ENCODE results near the gene SIGMAR1.

SIGMAR1 gene

GRCh38 chr9:34615132-34615531, 22.5 kb downstream of the SIGMAR1 start:
- H3K4me3 ChIP-seq (ENCODE audit: low read depth, low read length), result no peak overlapping the region
- DNase-seq (ENCODE audit: low read depth, low spot score), result no peak
- ChIA-PET CTCF (interaction anchor here (0.8 to 8.6 kb wide), 7 partner anchors 10 to 169 kb away, joined by 3 to 274 read pairs (median 18); partner anchors contain the start of genes ARID3C and SIGMAR1), POLR2A (interaction anchor here (0.7 to 0.8 kb wide), 2 partner anchors 20 to 117 kb away, joined by 3 read pairs; no protein-coding TSS in a partner anchor)
- TF ChIP-seq, protein P1, sequence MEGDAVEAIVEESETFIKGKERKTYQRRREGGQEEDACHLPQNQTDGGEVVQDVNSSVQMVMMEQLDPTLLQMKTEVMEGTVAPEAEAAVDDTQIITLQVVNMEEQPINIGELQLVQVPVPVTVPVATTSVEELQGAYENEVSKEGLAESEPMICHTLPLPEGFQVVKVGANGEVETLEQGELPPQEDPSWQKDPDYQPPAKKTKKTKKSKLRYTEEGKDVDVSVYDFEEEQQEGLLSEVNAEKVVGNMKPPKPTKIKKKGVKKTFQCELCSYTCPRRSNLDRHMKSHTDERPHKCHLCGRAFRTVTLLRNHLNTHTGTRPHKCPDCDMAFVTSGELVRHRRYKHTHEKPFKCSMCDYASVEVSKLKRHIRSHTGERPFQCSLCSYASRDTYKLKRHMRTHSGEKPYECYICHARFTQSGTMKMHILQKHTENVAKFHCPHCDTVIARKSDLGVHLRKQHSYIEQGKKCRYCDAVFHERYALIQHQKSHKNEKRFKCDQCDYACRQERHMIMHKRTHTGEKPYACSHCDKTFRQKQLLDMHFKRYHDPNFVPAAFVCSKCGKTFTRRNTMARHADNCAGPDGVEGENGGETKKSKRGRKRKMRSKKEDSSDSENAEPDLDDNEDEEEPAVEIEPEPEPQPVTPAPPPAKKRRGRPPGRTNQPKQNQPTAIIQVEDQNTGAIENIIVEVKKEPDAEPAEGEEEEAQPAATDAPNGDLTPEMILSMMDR (IDR thresholded peaks at IDR 0.05; ENCODE audit: insufficient read depth, low read length, missing control alignments), result no peak

GRCh38 chr9:34612788-34613390, 24.7 kb downstream of the SIGMAR1 start:
- POLR2A ChIA-PET, result no interaction called here
- peak overlapping the region; percentile 86 for H3K4me3 ChIP-seq (ENCODE audit: low read depth, low read length)
- CTCF ChIA-PET, result interaction anchor here (0.6 to 8.6 kb wide), 15 partner anchors 8 to 88 kb away, joined by 3 to 274 read pairs (median 5); partner anchors contain the start of genes ARID3C, DCTN3, GALT and IL11RA
- no peak for DNase-seq (ENCODE audit: low read depth, low spot score)
- TF ChIP-seq, protein P1 (IDR thresholded peaks at IDR 0.05; ENCODE audit: insufficient read depth, low read length, missing control alignments), result peak; percentile 88

DNA sequence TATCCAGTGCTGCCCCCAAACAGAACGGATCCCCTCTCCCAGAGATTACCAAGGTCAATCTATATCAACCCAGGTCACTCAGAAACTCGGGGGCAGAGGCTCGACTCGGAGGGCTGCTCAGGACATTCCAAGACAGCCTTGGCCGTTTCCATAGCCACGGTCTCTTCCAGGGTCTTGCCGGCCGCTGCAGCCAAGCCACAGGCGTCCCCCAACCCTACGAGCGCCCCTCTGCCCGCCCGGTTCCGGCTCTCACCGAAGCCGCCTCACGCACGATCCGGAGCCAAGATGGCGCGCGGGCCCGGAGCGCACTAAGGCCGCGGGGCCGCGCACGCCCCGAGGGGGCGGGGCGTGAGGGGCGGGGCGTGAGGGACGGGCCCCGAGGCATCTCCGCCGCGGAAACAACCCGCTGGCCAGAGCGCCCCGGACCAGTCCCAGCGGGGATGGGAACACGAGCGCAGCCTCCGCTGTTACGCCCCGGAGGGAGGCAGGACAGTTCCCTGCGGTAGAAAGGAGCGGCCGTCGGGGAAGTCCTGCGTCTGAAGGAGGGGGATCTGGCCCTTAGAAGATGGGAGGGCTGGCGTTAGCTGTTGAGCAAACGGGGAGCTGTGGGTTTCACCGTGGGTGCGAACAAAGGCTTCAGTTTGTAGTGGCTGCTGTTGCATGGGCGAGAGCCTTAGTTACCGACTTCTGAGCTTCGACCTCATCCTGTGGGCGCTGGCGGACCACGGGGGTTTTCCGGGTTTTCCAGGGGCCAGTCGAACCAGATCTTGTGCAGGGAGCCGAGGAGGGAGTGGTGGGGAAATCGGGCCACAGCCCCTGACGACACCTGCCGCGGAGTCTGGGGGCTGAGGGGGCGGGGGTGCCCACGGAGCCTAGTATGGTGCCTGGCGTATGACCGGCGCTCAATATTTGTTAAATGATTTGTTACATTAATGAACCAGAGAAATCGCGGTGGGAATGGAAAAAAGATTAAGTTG, 25.5 kb downstream of the SIGMAR1 start, which contains the start of gene RPP25L:
Gene RPP25L (minus strand): TSS at position 287 of the 977 bp plus-strand sequence. CDS start 801 bp downstream, outside the sequence.
- ChIA-PET CTCF (interaction anchor here (0.9 to 8.6 kb wide), 16 partner anchors 7 to 280 kb away, joined by 3 to 274 read pairs (median 4); partner anchors contain the start of genes ARID3C, CNTFR, DCTN3 and IL11RA), POLR2A (no interaction called here)
- no peak for DNase-seq (ENCODE audit: low read depth, low spot score)
- TF ChIP-seq, protein P1 (IDR thresholded peaks at IDR 0.05; ENCODE audit: insufficient read depth, low read length, missing control alignments), result no peak
- peak within 1 kb of the TSS; percentile 86 for H3K4me3 ChIP-seq (ENCODE audit: low read depth, low read length)

- POLR2A ChIA-PET, result no interaction called here
Observed at GRCh38 chr9:34611251-34611810, 26.3 kb downstream of the SIGMAR1 start.

GRCh38 chr9:34610434-34611206, 27.0 kb downstream of the SIGMAR1 start:
- TF ChIP-seq, protein P1 (IDR thresholded peaks at IDR 0.05; ENCODE audit: insufficient read depth, low read length, missing control alignments), result no peak
- no peak for DNase-seq (ENCODE audit: low read depth, low spot score)
- POLR2A ChIA-PET, result no interaction called here

More at GRCh38 chr9:34611251-34611810, 26.3 kb downstream of the SIGMAR1 start:
- H3K4me3 ChIP-seq (ENCODE audit: low read depth, low read length), result peak overlapping the region; percentile 86
- no peak for DNase-seq (ENCODE audit: low read depth, low spot score)
- CTCF ChIA-PET, result interaction anchor here (0.9 to 8.6 kb wide), 15 partner anchors 9 to 279 kb away, joined by 3 to 274 read pairs (median 4); partner anchors contain the start of genes ARID3C, CNTFR, DCTN3 and IL11RA
- TF ChIP-seq, protein P1 (IDR thresholded peaks at IDR 0.05; ENCODE audit: insufficient read depth, low read length, missing control alignments), result no peak

More at GRCh38 chr9:34610434-34611206, 27.0 kb downstream of the SIGMAR1 start:
- H3K4me3 ChIP-seq (ENCODE audit: low read depth, low read length), result peak overlapping the region; percentile 86
- CTCF ChIA-PET, result interaction anchor here (0.9 to 8.6 kb wide), 14 partner anchors 8 to 279 kb away, joined by 3 to 274 read pairs (median 4); partner anchors contain the start of genes ARID3C, CNTFR, DCTN3 and IL11RA
